Suppressor macrophage treated with lipopolysaccharide for 4 hours (primary cell): ENCODE results near the gene ARMC5.
"Not testable (repeated sequence)": the region's sequence is repeated elsewhere in the genome, so short reads cannot be mapped to it uniquely, and the experiment has no call there.

Experiments
- DNase-seq: peaks from one replicate; pipeline ENCODE4 v3.0.0-alpha.2; 2020

Gene ARMC5, protein sequence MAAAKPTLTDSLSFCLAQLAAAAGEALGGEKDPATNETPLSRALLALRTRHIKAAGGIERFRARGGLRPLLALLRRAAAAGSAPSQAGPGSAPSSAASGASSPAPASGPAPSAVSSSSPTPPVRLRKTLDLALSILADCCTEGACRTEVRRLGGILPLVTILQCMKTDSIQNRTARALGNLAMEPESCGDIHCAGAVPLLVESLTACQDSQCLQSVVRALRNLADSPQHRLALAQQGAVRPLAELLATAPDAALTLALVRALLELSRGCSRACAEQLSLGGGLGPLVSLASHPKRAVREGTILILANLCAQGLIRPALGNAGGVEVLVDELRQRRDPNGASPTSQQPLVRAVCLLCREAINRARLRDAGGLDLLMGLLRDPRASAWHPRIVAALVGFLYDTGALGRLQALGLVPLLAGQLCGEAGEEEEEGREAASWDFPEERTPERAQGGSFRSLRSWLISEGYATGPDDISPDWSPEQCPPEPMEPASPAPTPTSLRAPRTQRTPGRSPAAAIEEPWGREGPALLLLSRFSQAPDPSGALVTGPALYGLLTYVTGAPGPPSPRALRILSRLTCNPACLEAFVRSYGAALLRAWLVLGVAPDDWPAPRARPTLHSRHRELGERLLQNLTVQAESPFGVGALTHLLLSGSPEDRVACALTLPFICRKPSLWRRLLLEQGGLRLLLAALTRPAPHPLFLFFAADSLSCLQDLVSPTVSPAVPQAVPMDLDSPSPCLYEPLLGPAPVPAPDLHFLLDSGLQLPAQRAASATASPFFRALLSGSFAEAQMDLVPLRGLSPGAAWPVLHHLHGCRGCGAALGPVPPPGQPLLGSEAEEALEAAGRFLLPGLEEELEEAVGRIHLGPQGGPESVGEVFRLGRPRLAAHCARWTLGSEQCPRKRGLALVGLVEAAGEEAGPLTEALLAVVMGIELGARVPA

GRCh38 chr16:31458844-31459686 is at the start of gene ARMC5:
ARMC5 (plus strand) TSS chr16:31459501; CDS start chr16:31459525, 24 bp downstream.
- peak; percentile 99 for DNase-seq

DNA sequence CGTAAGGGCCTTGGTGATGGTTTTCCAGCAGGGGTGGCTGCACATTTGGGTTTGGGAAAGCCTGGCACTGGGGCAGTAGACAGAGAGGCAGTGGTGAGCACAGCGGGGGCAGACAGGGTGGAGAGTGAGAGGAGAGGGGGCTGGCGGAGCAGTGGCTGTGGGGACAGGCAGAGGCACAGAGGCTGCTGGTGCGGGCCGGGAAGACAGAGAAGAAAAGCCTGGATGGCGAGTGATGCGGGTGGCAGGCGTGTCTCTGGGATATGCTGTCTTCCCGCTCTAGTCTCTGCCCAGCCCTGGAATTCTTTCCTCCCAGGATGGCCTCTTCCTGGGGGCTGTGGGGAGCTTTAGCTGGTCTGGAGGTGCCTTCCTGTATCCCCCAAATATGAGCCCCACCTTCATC is 49.2 kb upstream of the ARMC5 start:
- DNase-seq, result no peak

- no peak for DNase-seq
Observed at GRCh38 chr16:31411024-31411844, 48.1 kb upstream of the ARMC5 start.

DNA sequence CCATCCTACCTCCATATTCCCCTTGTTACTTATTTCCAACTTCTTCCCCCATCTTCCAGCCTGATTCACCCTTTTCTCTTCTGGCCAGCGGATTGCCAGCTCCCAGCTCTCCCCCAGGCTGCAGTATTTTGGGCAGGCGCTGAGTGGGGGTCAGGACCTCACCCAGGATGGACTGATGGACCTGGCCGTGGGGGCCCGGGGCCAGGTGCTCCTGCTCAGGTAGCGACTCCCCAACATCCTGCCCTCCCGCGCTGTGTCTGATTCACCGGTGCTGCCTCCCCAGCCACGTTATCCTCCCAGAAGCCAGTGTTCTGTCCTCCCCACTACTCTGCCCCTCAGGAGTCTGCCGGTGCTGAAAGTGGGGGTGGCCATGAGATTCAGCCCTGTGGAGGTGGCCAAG is 46.6 kb upstream of the ARMC5 start:
- no peak for DNase-seq

GRCh38 chr16:31413381-31413780 is 45.9 kb upstream of the ARMC5 start:
- DNase-seq, result peak; percentile 23

DNA sequence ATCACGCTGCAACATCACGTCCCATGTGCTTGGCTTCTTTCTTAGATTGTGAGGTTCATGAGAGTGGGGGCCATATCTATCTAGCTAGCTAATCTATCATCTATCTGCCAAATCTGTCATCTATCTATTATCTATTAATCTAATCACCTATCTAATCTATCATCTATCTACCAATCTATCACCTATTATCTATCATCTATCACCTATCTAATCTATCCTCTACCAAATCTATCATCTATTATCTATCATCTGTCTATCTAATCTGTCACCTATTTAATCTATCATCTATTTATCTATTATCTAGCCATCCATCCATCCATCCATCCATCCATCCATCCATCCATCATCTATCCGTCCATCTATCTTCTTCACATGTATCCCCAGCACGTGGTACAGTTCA is 45.4 kb upstream of the ARMC5 start:
- no peak for DNase-seq

GRCh38 chr16:31414706-31415105 is 44.6 kb upstream of the ARMC5 start:
- no peak for DNase-seq

- DNase-seq, result no peak
Observed at GRCh38 chr16:31416371-31416770, 42.9 kb upstream of the ARMC5 start.

DNA sequence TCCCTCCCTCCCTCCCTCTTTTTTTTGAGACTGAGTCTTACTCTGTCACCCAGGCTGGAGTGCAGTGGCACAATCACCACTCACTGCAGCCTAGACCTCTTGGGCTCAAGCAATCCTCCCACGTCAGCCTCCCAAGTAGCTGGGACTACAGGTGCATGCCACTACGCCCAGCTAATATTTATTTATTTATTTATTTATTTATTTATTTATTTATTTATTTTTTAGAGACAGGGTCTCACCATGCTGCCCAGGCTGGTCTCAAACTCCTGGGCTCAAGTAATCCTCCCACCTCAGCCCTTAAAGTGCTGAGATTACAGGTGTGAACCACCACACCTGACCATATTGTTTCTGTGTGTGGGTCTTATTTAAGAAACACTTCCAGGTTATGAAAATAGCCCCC is 42.3 kb upstream of the ARMC5 start:
- DNase-seq, result not testable (repeated sequence)

DNA sequence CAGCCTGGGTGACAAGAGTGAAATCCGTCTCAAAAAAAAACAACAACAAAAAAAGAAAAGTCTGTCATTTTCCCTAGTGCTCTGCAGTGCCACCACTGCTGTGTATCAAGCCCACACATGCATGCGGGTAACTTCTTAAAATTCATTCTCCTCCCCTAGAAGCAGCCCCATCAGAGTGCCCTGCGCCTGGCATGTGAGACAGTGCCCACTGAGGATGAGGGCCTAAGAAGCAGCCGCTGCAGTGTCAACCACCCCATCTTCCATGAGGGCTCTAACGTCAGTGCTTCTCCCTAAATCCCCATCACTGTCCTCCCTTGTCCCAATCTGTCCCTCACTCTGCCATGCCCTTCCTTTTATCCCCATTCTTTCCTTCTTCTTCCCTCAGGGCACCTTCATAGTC is 41.4 kb upstream of the ARMC5 start:
- DNase-seq, result no peak

- no peak for DNase-seq
Observed at GRCh38 chr16:31420037-31420436, 39.3 kb upstream of the ARMC5 start.

- DNase-seq, result no peak
Observed at GRCh38 chr16:31421587-31421986, 37.7 kb upstream of the ARMC5 start.

DNA sequence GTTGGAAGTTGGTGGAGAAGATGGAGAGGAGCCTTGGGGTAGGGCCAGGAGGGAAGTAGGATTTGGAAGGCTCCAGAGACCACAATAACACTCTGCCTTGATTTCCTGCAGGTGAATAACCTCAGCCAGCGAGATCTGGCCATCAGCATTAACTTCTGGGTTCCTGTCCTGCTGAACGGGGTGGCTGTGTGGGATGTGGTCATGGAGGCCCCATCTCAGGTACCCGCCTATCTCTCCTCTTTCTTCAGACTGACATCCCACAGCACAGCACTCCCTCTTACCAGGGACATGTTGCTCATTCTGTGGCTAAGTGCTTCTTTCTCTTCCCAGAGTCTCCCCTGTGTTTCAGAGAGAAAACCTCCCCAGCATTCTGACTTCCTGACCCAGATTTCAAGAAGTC is 36.1 kb upstream of the ARMC5 start:
- DNase-seq, result no peak

DNA sequence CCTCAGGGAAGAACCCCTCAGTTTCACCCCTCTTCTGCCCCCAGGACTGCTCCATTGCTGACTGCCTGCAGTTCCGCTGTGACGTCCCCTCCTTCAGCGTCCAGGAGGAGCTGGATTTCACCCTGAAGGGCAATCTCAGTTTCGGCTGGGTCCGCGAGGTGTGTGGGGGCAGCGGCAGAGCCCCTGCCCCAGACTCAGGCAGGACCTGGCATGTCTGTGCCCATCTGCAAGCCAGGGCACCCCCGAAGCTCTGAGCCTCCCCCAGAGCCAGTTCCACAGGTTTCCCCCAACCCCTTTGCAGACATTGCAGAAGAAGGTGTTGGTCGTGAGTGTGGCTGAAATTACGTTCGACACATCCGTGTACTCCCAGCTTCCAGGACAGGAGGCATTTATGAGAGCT is 35.5 kb upstream of the ARMC5 start:
- no peak for DNase-seq

GRCh38 chr16:31427441-31428278 is 31.6 kb upstream of the ARMC5 start:
- peak; percentile 68 for DNase-seq

DNA sequence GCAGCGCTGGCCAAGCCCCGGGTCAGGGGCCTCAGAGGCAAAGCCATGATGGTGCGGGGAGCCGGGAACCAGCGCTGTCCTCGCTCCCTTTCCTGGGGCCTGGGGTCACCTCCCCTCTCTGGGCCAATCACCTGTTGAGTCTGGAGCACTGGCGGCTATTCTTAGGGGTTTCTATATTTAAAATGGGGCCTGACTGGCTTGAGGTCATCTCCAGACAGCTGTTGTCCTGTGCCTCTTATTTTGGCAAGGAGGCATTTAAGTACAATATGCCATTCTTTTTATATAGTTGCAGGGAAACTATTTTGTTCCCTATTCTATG is 31.1 kb upstream of the ARMC5 start, which contains the start of gene COX6A2:
Gene COX6A2 (minus strand): TSS at position 82 of the 319 bp plus-strand sequence. CDS start 35 bp downstream, at position 47.
- DNase-seq, result no peak

DNA sequence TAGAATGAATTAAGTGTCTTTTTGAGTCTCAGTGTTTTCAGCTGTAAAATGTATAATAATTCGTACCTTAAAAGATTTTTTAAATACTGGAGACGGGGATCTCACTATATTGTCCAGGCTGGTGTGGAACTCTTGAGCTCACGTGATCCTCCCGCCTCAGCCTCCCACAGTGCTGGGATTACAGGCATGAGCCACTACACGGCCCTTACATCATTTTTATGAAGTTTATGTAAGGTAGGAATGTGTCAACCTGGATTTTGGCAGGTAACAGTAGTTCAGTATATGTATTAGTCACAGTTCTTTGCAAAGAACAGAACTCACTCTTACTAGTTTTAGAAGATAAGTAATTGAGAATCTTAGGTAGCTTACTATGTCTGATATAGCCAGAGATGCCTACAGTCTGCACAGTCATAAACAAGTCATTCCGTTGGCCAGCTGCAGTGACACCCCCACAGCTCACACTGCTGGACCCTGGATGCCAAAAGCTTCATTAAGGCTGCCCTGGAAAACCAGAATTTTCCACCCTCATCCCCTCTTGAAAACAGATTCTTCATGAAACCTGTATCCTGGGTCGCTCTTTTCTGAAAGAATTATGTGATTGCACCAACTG is 30.6 kb upstream of the ARMC5 start:
- DNase-seq, result no peak

DNA sequence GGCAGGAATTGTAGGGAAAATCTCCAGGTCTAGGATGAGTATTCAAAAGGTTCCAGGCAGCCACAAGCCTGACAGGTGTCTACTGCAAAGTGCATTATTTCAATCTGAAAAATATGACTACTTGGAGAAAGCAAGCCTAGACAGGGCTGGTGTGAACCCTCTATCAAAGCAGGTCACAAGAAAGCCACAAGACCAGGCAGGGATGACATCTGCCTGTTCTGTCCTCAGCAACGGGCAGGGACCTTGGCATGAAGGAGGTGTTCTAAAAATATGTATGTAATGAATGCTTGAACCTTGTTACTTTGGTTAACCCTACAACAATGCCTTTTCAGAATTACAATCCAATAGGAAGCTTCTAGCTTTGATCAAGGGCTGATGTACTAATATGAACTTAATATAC is 30.0 kb upstream of the ARMC5 start:
- DNase-seq, result no peak

GRCh38 chr16:31429796-31430195 is 29.5 kb upstream of the ARMC5 start:
- DNase-seq, result no peak

DNA sequence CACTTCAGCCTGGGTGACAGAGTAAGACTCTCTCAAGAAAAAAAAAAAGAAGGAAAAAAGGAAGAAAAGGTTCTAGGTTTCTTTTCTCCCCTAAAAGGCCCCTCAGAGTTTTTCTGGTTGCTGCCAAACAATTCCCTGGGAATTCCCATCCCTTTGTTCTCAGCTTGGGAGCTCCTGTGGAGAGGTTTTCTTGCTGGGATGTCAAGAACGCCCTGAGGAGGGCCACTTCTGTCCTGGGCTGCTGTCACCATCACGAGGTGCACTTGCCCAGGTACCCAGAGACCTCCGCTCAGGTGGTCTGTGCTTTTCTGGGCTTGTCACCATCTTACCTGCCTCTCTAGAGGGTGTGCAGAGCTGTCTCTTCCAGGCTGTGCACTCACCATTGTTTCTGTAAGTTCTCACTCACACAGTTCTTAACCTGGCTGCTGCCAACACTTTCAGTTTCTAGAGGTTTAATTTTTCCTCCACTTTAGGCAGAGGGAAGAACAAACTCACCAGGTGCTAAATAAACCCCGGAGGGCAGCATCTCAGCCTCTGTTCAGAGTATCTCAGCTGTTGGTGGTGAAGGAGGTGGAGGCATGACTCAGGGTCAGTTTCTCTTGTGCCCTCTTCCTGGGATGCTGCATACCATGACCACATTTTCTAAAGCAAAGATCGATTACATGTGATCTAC is 28.8 kb upstream of the ARMC5 start:
- no peak for DNase-seq
